ENCODE measurements around the gene HOXB8. TPM values are rescaled to one million over a fixed set of nuclear protein-coding genes. Genes with fewer than 3 reads are reported as not detected.

The HOXB8 gene
- total RNA-seq, 4 donors from 2014 or later, result 1.4 TPM; not detected in 3

- 71 to 94% methylated on average over 1 of the region's 1 CpG for WGBS, 2 donors
- no peak overlapping the region for H3K4me3 ChIP-seq (replicated peaks in 1 of 3)
- H3K27me3 ChIP-seq, result peaks cover 31% of the 10 kb centered on the region
- DNase-seq, result no peak
- no peak overlapping the region for H3K27ac ChIP-seq
- peaks cover 0 to 9% of the 10 kb centered on the region in 2 donors for H3K4me1 ChIP-seq
- intact Hi-C loops (cut with DNase I), result no loop called here
- no peaks in the 10 kb centered on the region for H3K36me3 ChIP-seq
- TF ChIP-seq, protein P1, sequence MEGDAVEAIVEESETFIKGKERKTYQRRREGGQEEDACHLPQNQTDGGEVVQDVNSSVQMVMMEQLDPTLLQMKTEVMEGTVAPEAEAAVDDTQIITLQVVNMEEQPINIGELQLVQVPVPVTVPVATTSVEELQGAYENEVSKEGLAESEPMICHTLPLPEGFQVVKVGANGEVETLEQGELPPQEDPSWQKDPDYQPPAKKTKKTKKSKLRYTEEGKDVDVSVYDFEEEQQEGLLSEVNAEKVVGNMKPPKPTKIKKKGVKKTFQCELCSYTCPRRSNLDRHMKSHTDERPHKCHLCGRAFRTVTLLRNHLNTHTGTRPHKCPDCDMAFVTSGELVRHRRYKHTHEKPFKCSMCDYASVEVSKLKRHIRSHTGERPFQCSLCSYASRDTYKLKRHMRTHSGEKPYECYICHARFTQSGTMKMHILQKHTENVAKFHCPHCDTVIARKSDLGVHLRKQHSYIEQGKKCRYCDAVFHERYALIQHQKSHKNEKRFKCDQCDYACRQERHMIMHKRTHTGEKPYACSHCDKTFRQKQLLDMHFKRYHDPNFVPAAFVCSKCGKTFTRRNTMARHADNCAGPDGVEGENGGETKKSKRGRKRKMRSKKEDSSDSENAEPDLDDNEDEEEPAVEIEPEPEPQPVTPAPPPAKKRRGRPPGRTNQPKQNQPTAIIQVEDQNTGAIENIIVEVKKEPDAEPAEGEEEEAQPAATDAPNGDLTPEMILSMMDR (IDR thresholded peaks at IDR 0.05), result no peak
- no peak for TF ChIP-seq POLR2A (IDR thresholded peaks at IDR 0.05)
- no peaks in the 10 kb centered on the region for H3K9me3 ChIP-seq
Measured at GRCh38 chr17:48644159-48644558, 29.1 kb upstream of the HOXB8 start.

- no peaks in the 10 kb centered on the region for H3K36me3 ChIP-seq
- no peak overlapping the region for H3K4me3 ChIP-seq (replicated peaks in 1 of 3)
- intact Hi-C loops (cut with DNase I), result no loop called here
- H3K27ac ChIP-seq, result no peak overlapping the region
- H3K9me3 ChIP-seq, result no peaks in the 10 kb centered on the region
- H3K27me3 ChIP-seq, result peaks cover 31% of the 10 kb centered on the region
- DNase-seq, result no peak
- H3K4me1 ChIP-seq, result peaks cover 0 to 9% of the 10 kb centered on the region in 2 donors
- TF ChIP-seq, protein P1 (IDR thresholded peaks at IDR 0.05), result no peak
- no peak for TF ChIP-seq POLR2A (IDR thresholded peaks at IDR 0.05)
Measured at GRCh38 chr17:48643697-48644012, 28.6 kb upstream of the HOXB8 start.

GRCh38 chr17:48642843-48643696 lies 28.0 kb upstream of the HOXB8 start:
- 18 to 32% methylated on average over 19 to 20 of the region's 23 CpGs for WGBS, 2 donors
- Histone ChIP-seq H3K4me3 (replicated peaks in 1 of 3) (no peak overlapping the region), H3K4me1 (peaks cover 0 to 9% of the 10 kb centered on the region in 2 donors), H3K27ac (no peak overlapping the region), H3K9me3 (no peaks in the 10 kb centered on the region), H3K36me3 (no peaks in the 10 kb centered on the region), H3K27me3 (peaks cover 32% of the 10 kb centered on the region)
- intact Hi-C loops (cut with DNase I), result no loop called here
- no peak for DNase-seq
- TF ChIP-seq, protein P1 (IDR thresholded peaks at IDR 0.05), result no peak
- TF ChIP-seq POLR2A (IDR thresholded peaks at IDR 0.05), result no peak

- 6 to 10% methylated on average over 34 to 36 of the region's 58 CpGs for WGBS, 2 donors
- Histone ChIP-seq H3K36me3 (no peaks in the 10 kb centered on the region), H3K9me3 (no peaks in the 10 kb centered on the region), H3K27ac (no peak overlapping the region), H3K4me1 (peaks cover 0 to 8% of the 10 kb centered on the region in 2 donors), H3K27me3 (peaks cover 40% of the 10 kb centered on the region), H3K4me3 (replicated peaks in 1 of 3) (no peak overlapping the region)
- intact Hi-C loops (cut with DNase I), result no loop called here
- no peak for TF ChIP-seq POLR2A (IDR thresholded peaks at IDR 0.05)
- TF ChIP-seq, protein P1 (IDR thresholded peaks at IDR 0.05), result no peak
- DNase-seq, result no peak
Measured at GRCh38 chr17:48642059-48642842, 27.2 kb upstream of the HOXB8 start.
